Astrocyte of the cerebellum (primary cell): ENCODE measurements around the gene VNN1.
A peak's percentile ranks its signal among the peaks of the same experiment; 100 is the strongest.

Experiments
- DNase-seq: peaks from one replicate; pipeline ENCODE4 v3.0.0-alpha.2; 2011; ENCODE audit warnings: low read depth
- H3K4me3 ChIP-seq: 2 replicates; pipeline ENCODE4 v1.5.1; 2011; ENCODE audit warnings: mild to moderate bottlenecking, low read depth, low read length, moderate library complexity
- CTCF ChIP-seq: IDR thresholded peaks from 2 replicates; pipeline ENCODE4 v1.5.1; 2012; ENCODE audit warnings: low read length, low read depth, moderate library complexity, mild to moderate bottlenecking; ENCODE audit errors: missing control alignments
- in situ Hi-C: cut with HindIII; loops from 2 replicates; pipeline ENCODE4 v1.10.0; 2017; ENCODE audit warnings: low sequenced_read_pairs

VNN1 gene

GRCh38 chr6:132741281-132741680, 27.4 kb upstream of the VNN1 start:
- no peak for DNase-seq
- no peak for TF ChIP-seq CTCF
- in situ Hi-C loops: no loop called here
- H3K4me3 ChIP-seq: no peak overlapping the region

GRCh38 chr6:132736239-132736638, 22.4 kb upstream of the VNN1 start:
- in situ Hi-C loops: no loop called here
- DNase-seq: no peak
- TF ChIP-seq CTCF: no peak
- no peak overlapping the region for H3K4me3 ChIP-seq

GRCh38 chr6:132734694-132735236, 20.9 kb upstream of the VNN1 start:
- in situ Hi-C loops: no loop called here
- no peak overlapping the region for H3K4me3 ChIP-seq
- peak; percentile 38 for TF ChIP-seq CTCF

GRCh38 chr6:132733814-132734213, 20.0 kb upstream of the VNN1 start:
- no peak for TF ChIP-seq CTCF
- no peak for DNase-seq
- in situ Hi-C loops: no loop called here
- H3K4me3 ChIP-seq: no peak overlapping the region

More at GRCh38 chr6:132734694-132735236, 20.9 kb upstream of the VNN1 start:
- DNase-seq: no peak

- in situ Hi-C loops: no loop called here
- DNase-seq: no peak
- TF ChIP-seq CTCF: no peak
- H3K4me3 ChIP-seq: no peak overlapping the region
Observed at GRCh38 chr6:132733283-132733682, 19.4 kb upstream of the VNN1 start.

GRCh38 chr6:132731086-132731485, 17.2 kb upstream of the VNN1 start:
- no peak for TF ChIP-seq CTCF
- in situ Hi-C loops: no loop called here
- no peak for DNase-seq

More at GRCh38 chr6:132731086-132731485, 17.2 kb upstream of the VNN1 start:
- H3K4me3 ChIP-seq: no peak overlapping the region
